ENCODE data around the gene ZNF592. TPM values are rescaled to one million over a fixed set of nuclear protein-coding genes. Genes with fewer than 3 reads are reported as not detected.
A peak's percentile ranks its signal among the peaks of the same experiment; 100 is the strongest.
"Not testable (repeated sequence)": the region's sequence is repeated elsewhere in the genome, so short reads cannot be mapped to it uniquely, and the experiment has no call there.

Gene ZNF592
- total and polyA plus RNA-seq, 9 of the 15 experiments (the other 6 are each of a cell fraction or from before 2014, with no cell fraction given), result 0.88 to 23.8 (median 7.4) TPM

DNA sequence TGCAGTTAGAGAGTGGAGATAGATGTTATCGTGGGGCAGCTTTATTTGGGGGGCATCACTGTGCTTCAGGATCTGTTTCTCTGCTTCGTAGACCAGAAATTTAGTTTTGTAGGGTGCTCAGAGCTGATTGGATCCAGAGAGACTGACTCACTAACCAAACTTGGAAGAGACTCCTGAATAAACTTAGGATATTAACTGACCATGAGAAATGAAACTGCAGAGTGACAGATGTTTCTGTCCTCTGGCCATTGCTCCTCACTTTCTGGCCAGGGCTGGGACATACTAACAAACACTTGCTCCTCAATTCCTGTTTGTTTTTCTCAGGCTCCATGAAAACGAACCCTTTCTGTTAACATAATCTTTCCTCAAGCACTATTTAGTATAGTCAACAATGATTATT, 4.3 kb downstream of the ZNF592 start (continued):
- TF ChIP-seq ETV5 (CRISPR knock-in tag; IDR thresholded peaks at IDR 0.05; ENCODE audit: low read depth) (no peak), ZNF766 (CRISPR knock-in tag; conservative IDR thresholded peaks at IDR 0.05) (no peak), TRIM28 (IDR thresholded peaks at IDR 0.05) (no peak), ZNF408 (CRISPR knock-in tag; IDR thresholded peaks at IDR 0.05; ENCODE audit: low read depth) (no peak)

DNA sequence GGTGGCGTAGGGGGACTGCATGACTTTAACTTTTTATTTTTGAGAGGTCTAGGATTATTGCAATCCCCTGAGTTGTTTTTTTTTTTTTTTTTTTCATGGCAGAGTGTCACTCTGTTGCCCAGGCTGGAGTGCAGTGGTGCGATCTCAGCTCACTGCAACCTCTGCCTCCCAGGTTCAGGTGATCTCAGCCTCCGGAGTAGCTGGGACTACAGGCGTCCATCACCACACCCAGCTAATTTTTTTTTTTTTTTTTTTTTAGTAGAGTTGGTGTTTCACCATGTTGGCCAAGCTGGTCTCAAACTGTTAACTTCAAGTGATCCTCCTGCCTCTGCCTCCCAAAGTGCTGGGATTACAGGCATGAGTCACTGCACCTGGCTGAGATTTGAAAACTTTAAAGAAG, 6.5 kb downstream of the ZNF592 start:
- H3K9me3 ChIP-seq (replicated peaks; ENCODE audit: control insufficient read depth, insufficient read depth, low read depth, low read length); H2AFZ ChIP-seq (ENCODE audit: low read depth, low read length); H3K27me3 ChIP-seq (ENCODE audit: control insufficient read depth in 2 of 2, insufficient read depth in 2 of 2, low read length in 2 of 2); H3K4me2 ChIP-seq (ENCODE audit: insufficient read depth, low read length); H4K20me1 ChIP-seq (replicated peaks; ENCODE audit: control insufficient read depth, insufficient read depth, low read length); H3K4me3 ChIP-seq; H3K9me1 ChIP-seq (ENCODE audit: control insufficient read depth, insufficient read depth, low read length); in situ Hi-C loops (cut with MboI); FAIRE-seq; H3K9ac ChIP-seq (ENCODE audit: insufficient read depth in 1 of 2, low read depth in 2 of 2, low read length in 2 of 2); DNase-seq (ENCODE audit: extremely low read depth in 1 of 4, low spot score in 3 of 4); CTCF ChIA-PET (ENCODE audit: low intra/inter-chr PET ratio); ATAC-seq; BruUV-seq (replicated peaks); H3K27ac ChIP-seq (ENCODE audit: extremely low read depth, low read depth, low read length): not testable (repeated sequence)
- POLR2A ChIA-PET, result interaction anchor here (1.5 kb wide), 1 partner anchor 14 kb away, joined by 3 read pairs; no protein-coding TSS in a partner anchor
- intact Hi-C loops (cut with micrococcal nuclease), result loop anchor here (5.0 kb wide), 1 partner anchor 32 kb away; no protein-coding TSS in a partner anchor
- TF ChIP-seq ZNF384 (IDR thresholded peaks at IDR 0.05; ENCODE audit: low read depth, low read length), result 0 out of 2 replicates have a peak, but pooled peaks have one; percentile 6
- H3K4me1 ChIP-seq (replicated peaks in 1 of 2; ENCODE audit: control insufficient read depth in 2 of 2, insufficient read depth in 2 of 2, low read length in 2 of 2), result peaks cover 2 to 22% of the 10 kb centered on the region in 2 experiments; a peak in 4 of 5 replicates
- H3K79me2 ChIP-seq (ENCODE audit: control insufficient read depth, insufficient read depth, low read length), result peaks cover 96% of the 10 kb centered on the region
- H3K36me3 ChIP-seq (ENCODE audit: control insufficient read depth, insufficient read depth, low read length), result peaks cover 17% of the 10 kb centered on the region; the same call in 2 of the 3 replicates
- WGBS (ENCODE audit: insufficient coverage, low coverage, missing lambda C conversion rate), result 55% methylated on average over 2 of the region's 4 CpGs

Data from K562 (cell line).